RWPE2 (cell line): ENCODE data around the gene CLN6.

Source experiments
- ATAC-seq: fragments of 200-7000 bp; cut with Tn5 transposase; 3 replicates; pipeline ENCODE4 v1.9.1; 2021; ENCODE audit warnings: low read depth
- DNase-seq: peaks from one replicate; pipeline ENCODE4 v3.0.0-alpha.2; 2020; ENCODE audit warnings: low spot score
- H3K27ac ChIP-seq: fragments of 450-650 bp; 2 replicates; pipeline ENCODE4 v1.5.1; 2017; ENCODE audit warnings: mild to moderate bottlenecking; ENCODE audit not compliant: poor library complexity, severe bottlenecking
- H3K27me3 ChIP-seq: fragments of 250-450 bp; sonication (Bioruptor Pico); 2 replicates; pipeline ENCODE4 v1.5.1; 2021; ENCODE audit warnings: mild to moderate bottlenecking, moderate library complexity; ENCODE audit not compliant: insufficient read depth, poor library complexity, severe bottlenecking
- H3K36me3 ChIP-seq: fragments of 250-450 bp; sonication (Bioruptor Pico); 2 replicates; pipeline ENCODE4 v1.5.1; 2020; ENCODE audit warnings: low read depth, mild to moderate bottlenecking, moderate library complexity
- H3K4me1 ChIP-seq: fragments of 250-450 bp; sonication (Bioruptor Pico); 2 replicates; pipeline ENCODE4 v1.5.1; 2021; ENCODE audit warnings: mild to moderate bottlenecking, moderate library complexity; ENCODE audit not compliant: insufficient read depth, poor library complexity, severe bottlenecking
- H3K4me3 ChIP-seq: fragments of 250-450 bp; sonication (Bioruptor Pico); 2 replicates; pipeline ENCODE4 v1.5.1; 2021; ENCODE audit warnings: mild to moderate bottlenecking, moderate library complexity; ENCODE audit not compliant: severe bottlenecking
- H3K9me3 ChIP-seq: fragments of 250-450 bp; sonication (Bioruptor Pico); 2 replicates; pipeline ENCODE4 v1.5.1; 2021; ENCODE audit warnings: mild to moderate bottlenecking, moderate library complexity; ENCODE audit not compliant: severe bottlenecking
- CTCF ChIP-seq: fragments of 450-650 bp; IDR thresholded peaks from one replicate; pipeline ENCODE4 v1.5.1; 2017; ENCODE audit warnings: mild to moderate bottlenecking, moderate library complexity; ENCODE audit not compliant: poor library complexity, severe bottlenecking

CLN6 gene

GRCh38 chr15:68197170-68197492 lies 32.4 kb downstream of the CLN6 start:
- H3K9me3 ChIP-seq = no peaks in the 10 kb centered on the region
- H3K36me3 ChIP-seq = peaks cover 13% of the 10 kb centered on the region
- no peak for ATAC-seq

GRCh38 chr15:68196445-68197169 lies 32.9 kb downstream of the CLN6 start:
- Histone ChIP-seq H3K27ac (no peak overlapping the region), H3K4me1 (no peaks in the 10 kb centered on the region), H3K36me3 (peaks cover 18% of the 10 kb centered on the region), H3K9me3 (no peaks in the 10 kb centered on the region), H3K27me3 (no peaks in the 10 kb centered on the region), H3K4me3 (no peak overlapping the region)
- DNase-seq (no peak), ATAC-seq (no peak)
- TF ChIP-seq CTCF = no peak

More at GRCh38 chr15:68197170-68197492, 32.4 kb downstream of the CLN6 start:
- no peak overlapping the region for H3K27ac ChIP-seq
- no peak for TF ChIP-seq CTCF
- no peaks in the 10 kb centered on the region for H3K4me1 ChIP-seq
- H3K27me3 ChIP-seq = no peaks in the 10 kb centered on the region
- no peak for DNase-seq
- no peak overlapping the region for H3K4me3 ChIP-seq

GRCh38 chr15:68195336-68196112 lies 34.0 kb downstream of the CLN6 start:
- no peak overlapping the region for H3K27ac ChIP-seq
- H3K4me1 ChIP-seq = no peaks in the 10 kb centered on the region
- H3K36me3 ChIP-seq = peaks cover 29% of the 10 kb centered on the region
- no peaks in the 10 kb centered on the region for H3K9me3 ChIP-seq
- no peak overlapping the region for H3K4me3 ChIP-seq
- ATAC-seq = no peak; the same call in 2 of the 3 replicates
- DNase-seq = no peak
- TF ChIP-seq CTCF = peak; percentile 48
- no peaks in the 10 kb centered on the region for H3K27me3 ChIP-seq

GRCh38 chr15:68192804-68193486 lies 36.6 kb downstream of the CLN6 start:
- no peak for ATAC-seq
- no peak for TF ChIP-seq CTCF
- H3K27ac ChIP-seq = no peak overlapping the region
- no peaks in the 10 kb centered on the region for H3K4me1 ChIP-seq
- no peak for DNase-seq
- H3K27me3 ChIP-seq = no peaks in the 10 kb centered on the region
- H3K9me3 ChIP-seq = no peaks in the 10 kb centered on the region
- peaks cover 47% of the 10 kb centered on the region for H3K36me3 ChIP-seq
- H3K4me3 ChIP-seq = no peak overlapping the region
